ENCODE measurements around the gene H2AZ2. TPM values are rescaled to one million over a fixed set of nuclear protein-coding genes. Genes with fewer than 3 reads are reported as not detected.

Gene H2AZ2
- 10 to 100 TPM; 62.8 to 83.8 (median 70.1) TPM for total RNA-seq

GRCh38 chr7:44847920-44848634, at the start of gene H2AZ2:
TSS of gene H2AZ2 (minus strand) at chr7:44848087. CDS start at chr7:44847971, 116 bp downstream.
- intact Hi-C loops (cut with DNase I; ENCODE audit: low total_unique reads) = loop anchor here (5.0 kb wide), 1 partner anchor 261 kb away; no protein-coding TSS in a partner anchor
- 0% methylated on average over 45 to 59 of the region's 70 CpGs for WGBS, 2 donors
- peak within 1 kb of the TSS; percentile 42 for H3K4me3 ChIP-seq (ENCODE audit: low read depth, poor library complexity, severe bottlenecking)
- TF ChIP-seq POLR2A (IDR thresholded peaks at IDR 0.05) = peak in 1 of 2 donors; percentile 32
- TF ChIP-seq CTCF (IDR thresholded peaks at IDR 0.05) = no peak
- DNase-seq (ENCODE audit: low spot score in 2 of 2) = peak; percentile 100

GRCh38 chr7:44897309-44897708, 49.4 kb upstream of the H2AZ2 start:
- TF ChIP-seq POLR2A (IDR thresholded peaks at IDR 0.05) (no peak), CTCF (IDR thresholded peaks at IDR 0.05) (no peak)
- 61 to 71% methylated on average over 1 of the region's 1 CpG for WGBS, 2 donors
- no peak for DNase-seq (ENCODE audit: low spot score in 2 of 2)
- no peak overlapping the region for H3K4me3 ChIP-seq (ENCODE audit: low read depth, poor library complexity, severe bottlenecking)
- intact Hi-C loops (cut with DNase I; ENCODE audit: low total_unique reads) = no loop called here

- intact Hi-C loops (cut with DNase I; ENCODE audit: low total_unique reads) = no loop called here
- peak in 1 of 2 donors; percentile 46 for DNase-seq (ENCODE audit: low spot score in 2 of 2)
- no peak for TF ChIP-seq POLR2A (IDR thresholded peaks at IDR 0.05)
- no peak for TF ChIP-seq CTCF (IDR thresholded peaks at IDR 0.05)
- H3K4me3 ChIP-seq (ENCODE audit: low read depth, poor library complexity, severe bottlenecking) = no peak overlapping the region
- 84 to 90% methylated on average over 4 of the region's 4 CpGs for WGBS, 2 donors
Observed at GRCh38 chr7:44894888-44895580, 47.1 kb upstream of the H2AZ2 start.

GRCh38 chr7:44893710-44894234, 45.9 kb upstream of the H2AZ2 start:
- WGBS, 2 donors = 42 to 50% methylated on average over 8 of the region's 8 CpGs
- peak in 1 of 2 donors; percentile 28 for DNase-seq (ENCODE audit: low spot score in 2 of 2)
- intact Hi-C loops (cut with DNase I; ENCODE audit: low total_unique reads) = no loop called here
- TF ChIP-seq CTCF (IDR thresholded peaks at IDR 0.05) (no peak), POLR2A (IDR thresholded peaks at IDR 0.05) (no peak)
- H3K4me3 ChIP-seq (ENCODE audit: low read depth, poor library complexity, severe bottlenecking) = no peak overlapping the region

GRCh38 chr7:44891791-44892190, 43.9 kb upstream of the H2AZ2 start:
- intact Hi-C loops (cut with DNase I; ENCODE audit: low total_unique reads) = no loop called here
- TF ChIP-seq CTCF (IDR thresholded peaks at IDR 0.05) (no peak), POLR2A (IDR thresholded peaks at IDR 0.05) (no peak)
- DNase-seq (ENCODE audit: low spot score in 2 of 2) = peak in 1 of 2 donors; percentile 68
- 94 to 100% methylated on average over 1 of the region's 1 CpG for WGBS, 2 donors
- H3K4me3 ChIP-seq (ENCODE audit: low read depth, poor library complexity, severe bottlenecking) = no peak overlapping the region

Measured in lower leg skin (tissue), 4 donors.